ENCODE data around the gene CADPS. TPM values are rescaled to one million over a fixed set of nuclear protein-coding genes. Genes with fewer than 3 reads are reported as not detected.

The CADPS gene
- total and polyA plus RNA-seq, 4 donors, result 0.13 to 3.6 (median 0.49) TPM

DNA sequence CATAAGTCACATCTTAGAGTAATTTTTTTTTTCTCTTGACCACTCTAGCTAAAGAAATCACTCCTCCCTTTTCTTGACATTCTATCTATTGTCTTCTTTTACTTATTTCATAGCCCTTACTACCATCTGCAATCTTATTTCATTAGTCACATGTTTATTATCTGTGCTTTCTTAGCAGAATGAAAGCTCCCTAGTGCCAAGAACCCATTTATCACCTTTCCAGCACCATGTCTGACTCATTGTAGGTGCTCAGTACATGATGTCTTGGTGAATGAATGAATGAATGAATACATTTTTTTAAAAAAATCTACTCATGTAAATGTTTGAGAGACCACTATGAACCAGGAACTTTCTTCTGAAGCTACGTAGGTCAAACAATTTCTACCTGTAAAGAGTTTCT, 157.2 kb downstream of the CADPS start:
- Histone ChIP-seq H3K36me3 (ENCODE audit: control insufficient read depth in 4 of 4, insufficient read depth in 4 of 4, low read length in 4 of 4) (no peaks in the 10 kb centered on the region), H3K4me3 (no peak overlapping the region), H3K9ac (ENCODE audit: insufficient read depth in 1 of 2, low read length in 2 of 2) (no peak overlapping the region), H3K9me3 (ENCODE audit: control insufficient read depth in 4 of 4, insufficient read depth in 3 of 4, low read length in 3 of 4) (no peaks in the 10 kb centered on the region), H3K27me3 (ENCODE audit: control insufficient read depth in 3 of 3, insufficient read depth in 3 of 3, low read length in 2 of 3) (peaks cover 0 to 4% (median 0%) of the 10 kb centered on the region in 3 donors), H3K27ac (ENCODE audit: low read depth in 1 of 2, low read length in 1 of 2) (no peak overlapping the region), H3K4me1 (ENCODE audit: control insufficient read depth in 5 of 5, insufficient read depth in 5 of 5, low read length in 5 of 5) (no peaks in the 10 kb centered on the region)
- WGBS, 2 donors, result 81 to 84% methylated on average over 1 of the region's 1 CpG
- TF ChIP-seq, protein P1, sequence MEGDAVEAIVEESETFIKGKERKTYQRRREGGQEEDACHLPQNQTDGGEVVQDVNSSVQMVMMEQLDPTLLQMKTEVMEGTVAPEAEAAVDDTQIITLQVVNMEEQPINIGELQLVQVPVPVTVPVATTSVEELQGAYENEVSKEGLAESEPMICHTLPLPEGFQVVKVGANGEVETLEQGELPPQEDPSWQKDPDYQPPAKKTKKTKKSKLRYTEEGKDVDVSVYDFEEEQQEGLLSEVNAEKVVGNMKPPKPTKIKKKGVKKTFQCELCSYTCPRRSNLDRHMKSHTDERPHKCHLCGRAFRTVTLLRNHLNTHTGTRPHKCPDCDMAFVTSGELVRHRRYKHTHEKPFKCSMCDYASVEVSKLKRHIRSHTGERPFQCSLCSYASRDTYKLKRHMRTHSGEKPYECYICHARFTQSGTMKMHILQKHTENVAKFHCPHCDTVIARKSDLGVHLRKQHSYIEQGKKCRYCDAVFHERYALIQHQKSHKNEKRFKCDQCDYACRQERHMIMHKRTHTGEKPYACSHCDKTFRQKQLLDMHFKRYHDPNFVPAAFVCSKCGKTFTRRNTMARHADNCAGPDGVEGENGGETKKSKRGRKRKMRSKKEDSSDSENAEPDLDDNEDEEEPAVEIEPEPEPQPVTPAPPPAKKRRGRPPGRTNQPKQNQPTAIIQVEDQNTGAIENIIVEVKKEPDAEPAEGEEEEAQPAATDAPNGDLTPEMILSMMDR (IDR thresholded peaks at IDR 0.05; ENCODE audit: control extremely low read depth, extremely low read depth), result no peak
- no peak for ATAC-seq (ENCODE audit: insufficient read depth, low FRiP score)
- no peak for DNase-seq

GRCh38 chr3:62712746-62713145, 162.5 kb downstream of the CADPS start:
- Histone ChIP-seq H3K36me3 (ENCODE audit: control insufficient read depth in 4 of 4, insufficient read depth in 4 of 4, low read length in 4 of 4) (no peaks in the 10 kb centered on the region), H3K9me3 (ENCODE audit: control insufficient read depth in 4 of 4, insufficient read depth in 3 of 4, low read length in 3 of 4) (no peaks in the 10 kb centered on the region), H3K4me3 (no peak overlapping the region), H3K9ac (ENCODE audit: insufficient read depth in 1 of 2, low read length in 2 of 2) (no peak overlapping the region), H3K4me1 (ENCODE audit: control insufficient read depth in 5 of 5, insufficient read depth in 5 of 5, low read length in 5 of 5) (peaks cover 0 to 4% (median 0%) of the 10 kb centered on the region in 5 donors), H3K27ac (ENCODE audit: low read depth in 1 of 2, low read length in 1 of 2) (no peak overlapping the region), H3K27me3 (ENCODE audit: control insufficient read depth in 3 of 3, insufficient read depth in 3 of 3, low read length in 2 of 3) (peaks cover 0 to 4% (median 3%) of the 10 kb centered on the region in 3 donors)
- TF ChIP-seq, protein P1 (IDR thresholded peaks at IDR 0.05; ENCODE audit: control extremely low read depth, extremely low read depth), result no peak
- DNase-seq (no peak), ATAC-seq (ENCODE audit: insufficient read depth, low FRiP score) (no peak)

GRCh38 chr3:62710751-62711150, 164.5 kb downstream of the CADPS start:
- Histone ChIP-seq H3K4me1 (ENCODE audit: control insufficient read depth in 5 of 5, insufficient read depth in 5 of 5, low read length in 5 of 5) (peaks cover 0 to 4% (median 0%) of the 10 kb centered on the region in 5 donors), H3K9ac (ENCODE audit: insufficient read depth in 1 of 2, low read length in 2 of 2) (no peak overlapping the region), H3K27me3 (ENCODE audit: control insufficient read depth in 3 of 3, insufficient read depth in 3 of 3, low read length in 2 of 3) (peaks cover 0 to 4% (median 0%) of the 10 kb centered on the region in 3 donors), H3K36me3 (ENCODE audit: control insufficient read depth in 4 of 4, insufficient read depth in 4 of 4, low read length in 4 of 4) (no peaks in the 10 kb centered on the region), H3K4me3 (no peak overlapping the region), H3K9me3 (ENCODE audit: control insufficient read depth in 4 of 4, insufficient read depth in 3 of 4, low read length in 3 of 4) (no peaks in the 10 kb centered on the region), H3K27ac (ENCODE audit: low read depth in 1 of 2, low read length in 1 of 2) (no peak overlapping the region)
- no peak for ATAC-seq (ENCODE audit: insufficient read depth, low FRiP score)
- 76 to 80% methylated on average over 3 of the region's 3 CpGs for WGBS, 2 donors
- TF ChIP-seq, protein P1 (IDR thresholded peaks at IDR 0.05; ENCODE audit: control extremely low read depth, extremely low read depth), result no peak
- no peak for DNase-seq

Measured in lung (tissue), 12 donors.